Skin epidermis (tissue), 12 donors: Measurements from ENCODE around the gene GRK4.
A peak's percentile ranks its signal among the peaks of the same experiment; 100 is the strongest.
"Not testable (repeated sequence)": the region's sequence is repeated elsewhere in the genome, so short reads cannot be mapped to it uniquely, and the experiment has no call there.

Experiments
- H3K27ac ChIP-seq, 21 experiments: fragments of 200-600 bp; sonication (generic) in 11 of 21; one replicate each; pipeline ENCODE4 v1.5.0; 2020; ENCODE audit warnings: mild to moderate bottlenecking in 3 of 21, inconsistent platforms in 2 of 21, moderate library complexity in 2 of 21
- H3K4me3 ChIP-seq, 7 experiments: fragments of 200-600 bp; sonication (generic) in 2 of 7; one replicate each; pipeline ENCODE4 v1.5.0; 2020; ENCODE audit warnings: inconsistent platforms in 2 of 7, mild to moderate bottlenecking in 2 of 7, moderate library complexity in 1 of 7

GRK4 gene

DNA sequence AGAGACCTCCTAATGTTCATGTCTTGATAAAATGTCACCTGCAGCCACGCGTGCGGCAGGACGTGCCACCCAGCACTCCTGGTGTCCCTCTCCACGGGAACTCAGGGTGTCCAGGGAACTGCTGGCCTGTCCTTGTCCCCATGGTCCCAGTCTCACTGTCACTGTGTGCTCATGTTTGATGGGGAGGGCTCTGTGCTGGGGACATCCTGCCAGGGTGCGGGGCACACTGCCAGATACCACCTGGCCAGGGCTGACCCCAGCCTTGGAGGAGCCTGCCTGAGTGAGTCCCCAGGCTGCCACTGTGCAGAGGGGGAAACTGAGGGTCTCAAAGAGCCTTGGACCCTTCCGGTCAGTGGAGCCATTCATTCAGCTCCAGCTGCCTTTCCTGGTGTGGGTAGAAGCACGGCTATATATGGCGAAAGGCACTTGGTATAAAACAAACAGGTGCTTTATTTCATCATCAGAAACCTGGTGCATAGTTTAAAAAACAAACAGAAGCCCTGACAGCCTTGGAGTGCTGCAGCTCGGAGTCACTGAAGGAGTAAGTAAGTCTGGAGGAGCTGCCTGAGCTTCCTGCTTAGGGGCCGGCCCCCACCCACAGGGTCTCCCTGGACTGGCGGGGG, 33.1 kb upstream of the GRK4 start:
- Histone ChIP-seq H3K4me3 (no peak overlapping the region), H3K27ac (peak overlapping the region in 6 of 21 experiments; percentile 20 to 98 (median 73))

DNA sequence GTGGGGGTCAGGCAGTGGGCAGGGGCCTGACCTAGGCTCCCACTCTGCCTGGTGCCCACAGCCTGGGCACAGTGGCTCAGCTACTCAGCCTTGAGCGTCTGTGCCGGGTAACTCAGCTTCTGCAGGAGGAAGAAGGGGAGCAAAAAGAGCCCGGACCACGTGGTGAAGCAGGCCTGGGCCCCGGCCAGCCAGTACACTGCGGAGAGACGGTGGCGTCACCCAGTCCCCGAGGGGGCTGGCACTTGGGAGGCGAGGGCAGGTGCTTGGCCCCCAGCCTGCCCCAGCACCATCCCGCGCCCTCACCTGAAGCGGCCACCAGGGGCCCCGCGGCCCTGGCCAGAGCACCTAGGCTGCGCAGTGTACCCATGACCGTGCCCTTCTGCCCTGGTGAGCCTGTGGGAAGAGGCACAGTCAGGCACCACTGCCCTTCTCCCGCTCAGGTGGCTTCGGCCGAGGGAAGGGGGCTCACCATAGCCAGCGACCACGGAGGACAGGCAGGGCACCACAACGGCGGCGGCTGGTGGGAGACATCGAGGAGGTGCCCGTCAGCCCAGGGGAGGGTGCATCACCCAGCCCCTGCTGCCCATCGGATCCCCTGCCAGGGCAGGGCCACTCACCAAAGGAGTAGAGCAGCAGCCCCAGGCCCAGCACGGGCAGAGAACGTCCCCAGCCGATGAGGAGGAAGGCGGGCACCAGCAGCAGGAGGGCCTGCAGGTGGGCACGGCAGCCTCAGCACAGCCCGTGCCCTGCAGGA, 32.4 kb upstream of the GRK4 start:
- no peak overlapping the region for H3K4me3 ChIP-seq
- H3K27ac ChIP-seq: peak overlapping the region in 17 of 21 experiments; percentile 19 to 98 (median 85)

DNA sequence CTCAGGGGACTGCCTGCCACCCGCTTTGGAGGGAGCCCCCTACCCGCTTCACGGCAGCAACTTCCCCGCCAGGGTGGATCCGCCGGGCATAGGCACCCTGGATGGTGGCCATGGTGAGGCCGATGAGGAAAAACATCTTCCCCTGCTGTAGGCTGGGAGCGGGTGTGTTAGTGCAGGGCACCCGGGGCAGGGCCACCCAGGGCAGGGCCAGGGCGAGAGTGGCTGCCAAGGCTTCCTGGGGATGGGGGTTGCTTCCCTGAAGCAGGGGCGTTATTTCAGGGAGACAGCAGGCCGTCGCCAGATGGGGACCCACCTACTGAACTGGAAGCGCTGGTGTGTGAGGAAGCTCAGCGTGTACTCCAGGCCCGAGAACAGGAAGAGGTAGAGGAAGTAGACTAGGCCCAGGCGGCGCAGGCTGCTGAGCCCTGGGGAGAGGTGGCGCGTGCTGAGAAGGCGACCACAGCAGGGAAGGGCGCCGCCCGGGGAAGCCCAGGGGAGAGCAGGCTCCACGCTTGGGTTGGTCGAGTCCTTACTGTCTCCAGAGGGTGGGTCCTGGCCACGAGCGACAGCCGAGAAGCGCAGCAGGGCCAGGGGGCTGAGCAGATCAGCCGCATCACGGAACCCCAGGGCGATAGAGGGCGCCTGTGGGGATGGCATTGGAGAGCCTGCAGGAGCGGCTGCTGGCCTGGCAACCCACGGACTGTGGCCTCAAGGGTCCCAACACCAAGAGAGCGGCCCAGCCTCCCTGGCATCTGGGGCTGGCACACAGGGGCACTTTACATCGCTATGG, 31.7 kb upstream of the GRK4 start:
- Histone ChIP-seq H3K4me3 (no peak overlapping the region), H3K27ac (peak overlapping the region in 19 of 21 experiments; percentile 14 to 98 (median 65))

DNA sequence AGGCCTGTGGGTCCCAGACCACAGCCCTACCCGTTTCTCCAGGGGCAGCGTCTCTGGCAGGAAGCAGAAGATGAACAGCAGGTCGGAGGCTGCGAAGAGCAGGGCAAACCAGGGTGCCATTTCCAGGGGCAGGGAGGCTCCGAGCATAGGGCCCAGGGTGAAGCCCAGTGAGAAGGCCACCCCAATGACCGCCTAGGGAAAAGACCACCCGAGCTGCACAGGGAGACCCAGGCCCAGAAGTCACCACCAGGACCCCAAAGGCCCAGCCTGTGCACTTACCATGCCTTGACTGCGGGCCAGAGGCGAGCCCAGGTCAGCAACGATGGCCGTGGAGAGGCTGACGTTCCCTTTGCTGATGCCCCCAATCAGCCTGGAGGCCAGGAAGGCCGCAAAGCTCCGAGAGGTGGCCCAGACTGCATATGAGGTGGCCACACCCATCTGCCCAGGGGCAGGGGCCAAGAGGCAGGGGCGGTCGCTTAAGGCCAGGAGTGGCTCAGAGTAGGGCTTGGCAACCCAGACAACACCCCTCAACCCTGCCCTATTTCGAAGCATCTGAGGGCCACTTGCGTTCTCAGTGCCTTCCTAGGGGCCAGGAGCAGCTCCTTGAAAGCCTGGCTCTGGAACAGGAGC, 30.9 kb upstream of the GRK4 start:
- H3K4me3 ChIP-seq: peak overlapping the region in 1 of 7 experiments; percentile 72
- peak overlapping the region in 17 of 21 experiments; percentile 14 to 98 (median 87) for H3K27ac ChIP-seq

DNA sequence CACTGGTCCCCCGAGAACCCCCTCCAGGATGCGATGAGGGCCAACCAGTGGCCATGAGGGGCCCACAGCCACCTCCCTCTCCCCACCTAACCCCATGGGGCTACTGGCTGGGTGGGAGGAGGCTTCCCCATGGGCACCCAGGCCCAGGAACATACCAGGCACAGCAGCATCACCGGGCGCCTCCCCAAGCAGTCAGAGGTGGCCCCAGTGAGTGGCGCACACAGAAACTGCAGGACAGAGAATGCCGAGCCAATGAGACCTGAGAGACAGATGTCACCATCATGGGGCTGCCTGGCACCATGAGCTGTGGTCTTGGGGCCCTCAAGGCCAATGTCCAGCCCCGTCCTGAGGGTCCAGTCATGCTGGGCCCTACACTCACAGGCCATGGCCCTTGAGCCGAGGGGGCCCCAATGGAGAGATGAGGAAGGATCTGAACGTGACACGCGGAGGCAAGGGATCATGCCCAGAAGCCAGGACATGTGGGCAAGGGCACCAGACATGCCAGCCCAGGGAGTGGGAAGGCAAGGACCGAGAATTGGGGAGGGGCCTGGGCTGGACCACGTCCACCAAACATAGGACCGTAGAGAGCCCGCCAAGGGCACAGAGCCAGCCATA, 30.3 kb upstream of the GRK4 start:
- Histone ChIP-seq H3K4me3 (peak overlapping the region in 6 of 7 experiments; percentile 69 to 98 (median 86)), H3K27ac (peak overlapping the region in 19 of 21 experiments; percentile 14 to 98 (median 93))

DNA sequence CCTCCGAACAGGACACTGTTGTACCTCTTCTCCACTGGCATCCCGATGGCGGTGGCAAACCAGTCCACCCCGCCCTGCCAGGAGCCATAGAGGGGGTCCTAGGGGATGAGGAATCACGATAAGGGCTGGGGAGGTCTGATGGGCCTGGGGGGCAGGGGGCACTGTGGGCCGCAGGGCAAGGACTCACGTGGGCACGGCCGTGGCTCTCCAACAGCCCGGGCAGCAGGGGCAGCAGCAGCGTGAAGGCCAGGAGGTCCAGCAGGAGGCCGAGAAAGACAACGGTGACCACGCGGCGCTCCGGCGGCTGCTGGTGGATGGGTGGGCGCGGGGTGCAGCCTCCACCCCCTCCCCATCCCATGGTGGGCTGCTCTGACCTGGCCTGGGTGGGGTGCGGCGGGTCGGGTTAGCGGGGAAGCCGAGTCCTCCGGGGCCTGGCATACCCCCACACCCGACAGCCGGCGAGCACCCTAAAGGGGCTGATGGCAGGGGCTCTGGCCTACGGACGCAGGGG, 29.8 kb upstream of the GRK4 start:
- Histone ChIP-seq H3K27ac (peak overlapping the region; percentile 78 to 98 (median 93)), H3K4me3 (peak overlapping the region; percentile 69 to 98 (median 93))

DNA sequence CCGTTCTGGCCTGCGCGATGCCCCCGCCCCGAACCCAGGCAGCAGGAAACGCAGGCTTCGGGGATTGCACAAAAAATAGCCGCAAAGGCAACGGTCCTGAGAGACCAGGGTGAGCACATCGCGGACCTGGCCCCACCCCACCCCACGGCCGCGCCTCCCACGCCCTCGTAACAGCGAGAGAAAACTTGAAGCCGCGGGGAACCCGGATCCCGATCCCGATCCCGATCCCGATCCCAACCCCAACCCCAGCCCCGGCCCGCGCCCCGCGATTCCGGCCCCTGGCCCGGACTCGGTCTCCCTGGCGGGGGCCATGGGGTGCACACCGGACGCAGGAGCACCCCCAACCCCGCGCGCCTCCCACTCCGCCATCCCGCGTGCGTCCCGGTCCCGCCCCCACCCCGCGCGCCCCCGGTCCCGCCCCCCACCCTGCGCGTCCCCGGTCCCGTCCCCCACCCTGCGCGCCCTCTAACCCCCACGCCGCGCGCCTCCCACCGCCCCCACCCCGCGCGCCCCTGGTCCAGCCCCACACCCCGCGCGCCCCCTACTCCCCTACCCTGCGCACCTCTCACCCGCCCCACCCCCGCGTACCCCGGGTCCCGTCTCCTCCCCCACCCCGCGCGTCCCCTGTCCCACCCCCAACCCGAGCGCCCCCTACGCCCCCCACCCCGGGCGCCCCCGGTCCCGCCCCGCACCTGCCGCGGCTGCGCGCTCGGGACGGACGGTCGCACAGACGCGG, 29.1 kb upstream of the GRK4 start:
- Histone ChIP-seq H3K27ac (peak overlapping the region; percentile 82 to 98 (median 93)), H3K4me3 (peak overlapping the region; percentile 69 to 98 (median 93))

DNA sequence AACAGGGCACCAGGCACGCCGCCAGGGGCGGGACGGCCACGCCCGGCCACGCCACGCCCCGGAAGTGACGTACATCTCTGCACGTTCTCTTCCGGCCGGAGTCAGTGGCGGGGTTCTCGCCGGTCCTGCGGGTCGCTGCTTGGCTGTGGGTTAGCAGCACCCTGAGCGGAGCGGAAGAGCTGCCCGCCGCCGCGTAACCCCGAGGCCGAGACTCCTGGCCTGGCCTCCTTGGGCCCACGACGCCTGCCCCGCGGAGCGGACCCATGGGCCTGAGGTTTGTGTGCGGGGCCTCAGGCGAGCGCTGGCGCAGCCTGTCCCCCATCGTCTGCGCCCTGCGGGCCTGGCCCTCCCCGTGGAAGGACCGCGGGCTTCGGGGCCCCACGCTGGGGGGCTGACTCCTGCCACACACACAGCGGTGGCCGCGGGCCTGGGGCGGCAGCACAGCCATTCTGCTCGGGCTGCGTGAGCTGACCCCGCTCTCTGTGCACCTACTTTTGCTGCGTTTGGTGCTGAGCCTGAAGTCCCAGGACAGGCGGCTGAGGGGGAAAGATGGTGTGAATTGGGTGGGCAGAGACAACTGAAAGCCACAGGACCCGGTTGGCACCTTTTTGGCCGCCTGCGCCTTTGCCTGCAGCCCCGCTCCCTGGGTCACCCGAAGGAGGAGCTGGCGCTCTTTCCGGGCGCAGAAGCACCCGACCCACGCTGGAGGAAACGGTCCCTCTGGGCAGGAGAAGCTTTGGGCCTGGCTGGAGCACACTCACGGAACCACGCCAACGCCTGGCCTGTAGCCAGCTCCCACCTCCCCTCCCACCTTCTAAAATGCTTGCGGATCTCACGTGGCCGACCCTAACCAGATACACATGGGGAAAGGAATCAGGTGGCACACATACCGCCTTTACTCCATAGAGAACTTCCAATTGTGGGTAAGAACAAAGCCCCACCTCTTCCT, 28.3 kb upstream of the GRK4 start:
- peak overlapping the region; percentile 82 to 98 (median 93) for H3K27ac ChIP-seq
- H3K4me3 ChIP-seq: peak overlapping the region; percentile 69 to 98 (median 93)

DNA sequence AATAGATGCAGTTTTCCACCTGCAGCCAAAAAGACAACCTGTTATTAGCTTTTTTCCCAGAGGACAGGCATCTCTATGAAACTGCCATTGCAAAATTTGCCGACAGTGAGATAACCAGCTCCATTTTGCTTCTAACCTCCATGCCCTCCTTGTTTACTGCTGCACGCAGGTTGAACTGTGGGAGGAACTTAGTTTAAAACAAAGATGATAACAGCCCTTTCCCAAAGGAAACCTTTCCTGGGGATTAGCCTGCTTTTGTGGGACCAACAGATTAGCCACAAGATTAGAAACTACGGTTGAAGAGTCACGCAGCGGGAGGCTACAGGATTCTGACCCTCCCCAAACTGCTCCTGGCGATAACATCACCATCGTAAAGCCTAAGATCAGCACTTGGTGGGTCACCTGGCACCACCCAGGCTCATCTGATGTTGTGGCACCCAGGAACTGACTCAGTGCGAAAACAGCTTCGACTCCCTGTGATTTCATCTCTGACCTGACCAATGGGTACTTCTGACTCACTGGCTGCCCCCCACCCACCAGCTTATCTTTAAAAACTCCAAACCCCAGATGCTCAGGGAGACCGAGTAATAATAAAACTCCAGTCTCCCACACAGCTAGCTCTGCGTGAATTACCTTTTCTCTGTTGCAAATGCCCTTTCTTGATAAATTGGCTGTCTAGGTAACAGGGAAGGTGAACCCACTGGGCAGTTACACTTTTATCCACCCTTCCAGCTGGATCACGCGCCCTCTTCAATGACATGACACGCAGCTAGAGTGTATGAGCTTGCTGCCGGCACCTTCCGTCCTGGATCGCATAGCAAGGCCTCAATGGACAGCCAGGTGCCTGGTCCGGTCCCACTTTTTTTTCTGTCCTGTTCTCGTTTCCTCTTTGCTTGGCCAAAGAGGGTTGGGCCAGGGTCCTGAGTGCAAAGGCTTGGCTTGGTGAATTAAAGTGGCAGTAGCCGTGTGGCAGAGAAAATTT, 27.3 kb upstream of the GRK4 start:
- peak overlapping the region in 20 of 21 experiments; percentile 17 to 98 (median 92) for H3K27ac ChIP-seq

DNA sequence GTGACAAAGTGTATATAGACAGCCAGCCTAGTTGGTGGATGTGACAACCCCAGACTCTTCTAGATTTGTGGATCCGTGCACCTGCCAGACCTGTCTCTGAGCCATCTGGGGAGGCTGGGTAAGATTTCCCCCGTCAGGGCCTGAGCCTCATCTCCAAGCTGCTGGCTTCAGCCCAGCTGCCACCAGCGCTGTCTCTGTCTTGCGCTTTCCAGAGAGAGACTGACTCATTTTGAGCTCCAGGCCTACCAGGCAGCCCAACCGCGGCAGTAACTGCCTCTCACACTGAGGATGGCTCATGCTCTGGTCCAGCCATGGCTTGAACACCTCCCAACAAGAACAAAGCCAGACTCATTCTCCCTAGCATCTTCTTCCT, 26.6 kb upstream of the GRK4 start:
- H3K4me3 ChIP-seq: peak overlapping the region in 1 of 7 experiments; percentile 17
- peak overlapping the region in 18 of 21 experiments; percentile 12 to 98 (median 65) for H3K27ac ChIP-seq

More for the DNA sequence above, 27.3 kb upstream of the GRK4 start:
- H3K4me3 ChIP-seq: peak overlapping the region; percentile 69 to 98 (median 93)

DNA sequence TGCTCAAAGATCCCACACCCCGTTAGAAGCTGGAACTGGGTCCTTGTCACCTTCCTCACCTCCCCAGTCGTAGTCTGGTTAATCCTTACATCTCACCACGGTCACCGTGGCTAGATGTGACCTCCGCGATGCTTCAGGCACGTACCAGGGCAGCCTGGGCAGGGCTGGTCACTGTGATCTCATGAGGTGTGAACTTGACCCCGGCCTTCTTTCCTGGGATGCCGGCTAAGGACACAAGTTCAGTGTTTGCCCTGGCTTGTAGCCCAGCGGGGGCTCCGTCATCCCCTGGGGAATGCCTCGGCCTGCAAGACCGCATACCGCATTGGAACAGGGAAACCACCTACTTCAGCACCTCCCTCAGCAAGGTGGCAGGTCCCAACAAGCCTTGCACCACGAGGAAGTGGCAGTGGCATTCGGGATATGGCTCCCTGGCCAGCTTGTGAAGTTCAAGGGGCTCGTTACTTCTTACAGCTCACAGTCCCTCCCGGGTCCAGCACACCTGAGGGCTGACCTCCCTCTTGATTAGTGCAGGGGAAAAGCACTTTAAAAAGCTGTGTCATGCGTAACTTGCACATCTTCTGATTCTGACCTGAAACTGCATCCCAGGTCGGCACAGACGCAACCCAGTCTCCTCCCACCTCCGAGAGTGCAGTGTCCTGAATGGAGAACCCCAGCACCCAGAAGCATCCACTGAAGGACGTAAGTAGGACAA, 26.1 kb upstream of the GRK4 start:
- peak overlapping the region in 18 of 21 experiments; percentile 12 to 98 (median 62) for H3K27ac ChIP-seq
- peak overlapping the region in 1 of 7 experiments; percentile 17 for H3K4me3 ChIP-seq

DNA sequence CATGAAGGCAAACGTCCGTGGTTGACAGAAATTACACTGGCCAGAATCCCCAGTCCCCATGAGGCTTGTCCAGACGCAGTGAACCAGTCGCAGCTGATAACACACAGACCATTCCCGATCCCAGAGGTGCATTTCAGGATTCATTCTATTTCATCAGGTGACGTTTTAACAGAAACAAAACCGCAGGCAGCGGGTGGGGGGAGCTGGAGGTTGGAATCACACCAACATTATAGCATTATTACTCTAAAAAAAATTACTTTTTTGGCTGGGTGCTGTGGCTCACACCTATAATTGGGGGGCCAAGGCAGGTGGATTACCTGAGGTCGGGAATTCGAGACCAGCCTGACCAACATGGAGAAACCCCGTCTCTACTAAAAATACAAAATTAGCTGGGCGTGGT, 25.4 kb upstream of the GRK4 start:
- peak overlapping the region in 1 of 7 experiments; percentile 17 for H3K4me3 ChIP-seq
- peak overlapping the region in 7 of 21 experiments; percentile 22 to 98 (median 55) for H3K27ac ChIP-seq

DNA sequence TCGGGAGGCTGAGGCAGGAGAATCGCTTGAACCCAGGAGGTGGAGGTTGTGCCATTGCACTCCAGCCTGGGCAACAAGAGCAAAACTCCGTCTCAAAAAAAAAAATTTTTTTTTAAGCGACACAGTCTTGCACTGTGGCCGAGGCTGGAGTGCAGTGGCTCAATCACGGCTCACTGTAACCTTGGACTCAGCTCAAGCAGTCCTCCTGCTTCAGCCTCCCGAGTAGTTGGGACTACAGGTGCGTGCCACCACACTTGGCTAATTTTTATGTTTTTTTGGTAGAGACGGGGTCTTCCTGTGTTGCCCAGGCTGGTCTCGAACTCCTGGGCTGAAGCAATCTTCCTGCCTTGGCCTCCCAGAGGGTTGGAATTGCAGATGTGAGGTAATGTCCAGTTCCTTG, 25.0 kb upstream of the GRK4 start:
- not testable (repeated sequence) for H3K27ac ChIP-seq, H3K4me3 ChIP-seq

DNA sequence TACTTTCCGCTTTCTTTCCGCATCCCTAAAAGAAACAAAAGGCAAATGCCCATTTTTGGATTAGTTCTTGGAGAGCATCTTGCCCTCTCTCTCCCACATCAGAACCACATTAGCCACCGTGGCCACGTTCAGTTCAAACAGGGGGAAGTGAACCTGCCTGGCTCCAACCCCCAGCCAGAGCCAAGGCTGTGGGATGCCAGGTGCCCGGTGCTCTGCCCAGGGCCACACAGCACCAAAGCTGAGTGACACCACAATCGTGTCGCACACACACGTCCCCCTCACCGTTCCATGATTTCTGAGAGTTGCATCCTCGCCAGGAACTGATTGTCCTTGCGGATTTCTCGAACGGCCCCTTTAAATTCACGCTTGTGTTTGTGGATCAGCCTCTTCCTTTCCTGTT, 24.5 kb upstream of the GRK4 start:
- Histone ChIP-seq H3K27ac (no peak overlapping the region), H3K4me3 (no peak overlapping the region)
